GM12801 (cell line): Measurements from ENCODE around the gene RBMS3.

Experiments used
- TF ChIP-seq, protein P1 (sequence below): IDR thresholded peaks from one replicate; pipeline ENCODE4 v1.5.1; 2011; ENCODE audit warnings: control low read depth; ENCODE audit not compliant: insufficient read length; ENCODE audit errors: extremely low read depth

The RBMS3 gene

DNA sequence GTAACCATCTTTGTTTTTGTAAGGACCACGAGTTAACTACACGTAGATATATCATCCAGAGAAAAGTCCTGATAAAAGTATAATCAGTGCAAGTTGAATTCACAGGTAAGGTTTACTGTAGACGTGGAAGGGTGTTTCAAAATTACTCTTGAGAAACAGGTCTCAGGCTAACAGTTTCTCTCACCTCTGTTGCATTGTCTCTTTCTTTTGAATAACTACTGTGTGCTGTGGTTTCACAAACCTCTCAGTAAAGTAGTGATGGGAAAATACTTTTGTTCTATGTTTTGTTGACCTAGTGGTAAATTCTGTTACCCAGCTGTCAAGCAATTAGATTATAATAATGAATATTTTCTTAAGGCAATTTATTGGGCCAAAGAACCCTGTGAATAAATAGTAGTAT, 75.2 kb downstream of the RBMS3 start:
- TF ChIP-seq, protein P1, sequence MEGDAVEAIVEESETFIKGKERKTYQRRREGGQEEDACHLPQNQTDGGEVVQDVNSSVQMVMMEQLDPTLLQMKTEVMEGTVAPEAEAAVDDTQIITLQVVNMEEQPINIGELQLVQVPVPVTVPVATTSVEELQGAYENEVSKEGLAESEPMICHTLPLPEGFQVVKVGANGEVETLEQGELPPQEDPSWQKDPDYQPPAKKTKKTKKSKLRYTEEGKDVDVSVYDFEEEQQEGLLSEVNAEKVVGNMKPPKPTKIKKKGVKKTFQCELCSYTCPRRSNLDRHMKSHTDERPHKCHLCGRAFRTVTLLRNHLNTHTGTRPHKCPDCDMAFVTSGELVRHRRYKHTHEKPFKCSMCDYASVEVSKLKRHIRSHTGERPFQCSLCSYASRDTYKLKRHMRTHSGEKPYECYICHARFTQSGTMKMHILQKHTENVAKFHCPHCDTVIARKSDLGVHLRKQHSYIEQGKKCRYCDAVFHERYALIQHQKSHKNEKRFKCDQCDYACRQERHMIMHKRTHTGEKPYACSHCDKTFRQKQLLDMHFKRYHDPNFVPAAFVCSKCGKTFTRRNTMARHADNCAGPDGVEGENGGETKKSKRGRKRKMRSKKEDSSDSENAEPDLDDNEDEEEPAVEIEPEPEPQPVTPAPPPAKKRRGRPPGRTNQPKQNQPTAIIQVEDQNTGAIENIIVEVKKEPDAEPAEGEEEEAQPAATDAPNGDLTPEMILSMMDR: no peak

DNA sequence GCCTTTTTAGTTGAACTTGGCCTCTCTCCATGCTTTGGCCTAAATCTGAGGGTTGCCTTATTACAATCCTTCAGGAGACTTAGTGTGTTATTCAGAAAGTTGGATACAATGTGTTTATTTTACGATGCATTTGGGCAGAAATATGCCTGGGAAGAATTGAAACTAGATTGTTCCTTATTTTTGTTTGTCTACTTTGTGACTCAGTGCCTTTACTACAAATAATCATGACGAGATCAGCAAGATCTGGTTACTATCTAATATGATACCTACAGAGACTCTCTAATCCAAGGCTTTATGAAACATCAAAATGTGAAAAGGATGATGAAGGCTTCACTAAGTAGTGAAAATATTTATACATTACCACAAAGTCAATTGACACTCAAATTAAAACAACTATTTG, 82.2 kb downstream of the RBMS3 start:
- TF ChIP-seq, protein P1: no peak

DNA sequence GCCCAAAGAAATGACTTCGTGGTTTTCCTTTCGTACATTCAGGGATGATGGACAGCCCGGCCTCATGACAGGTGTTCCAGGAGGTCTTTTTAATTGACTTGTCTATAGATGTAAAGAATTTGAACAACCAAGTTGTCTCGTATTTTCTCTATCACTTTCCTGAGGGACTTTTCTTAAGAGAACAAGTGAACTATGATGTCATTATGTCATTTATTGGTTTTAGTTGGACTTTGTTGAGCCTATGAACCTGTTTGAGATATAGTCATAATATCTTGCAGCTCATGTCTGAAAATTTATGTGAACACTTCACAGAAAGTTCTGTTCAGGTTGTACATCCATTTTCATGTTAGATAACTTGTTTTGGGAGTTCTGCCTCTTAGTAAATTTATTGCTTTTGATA, 89.2 kb downstream of the RBMS3 start:
- TF ChIP-seq, protein P1: no peak

DNA sequence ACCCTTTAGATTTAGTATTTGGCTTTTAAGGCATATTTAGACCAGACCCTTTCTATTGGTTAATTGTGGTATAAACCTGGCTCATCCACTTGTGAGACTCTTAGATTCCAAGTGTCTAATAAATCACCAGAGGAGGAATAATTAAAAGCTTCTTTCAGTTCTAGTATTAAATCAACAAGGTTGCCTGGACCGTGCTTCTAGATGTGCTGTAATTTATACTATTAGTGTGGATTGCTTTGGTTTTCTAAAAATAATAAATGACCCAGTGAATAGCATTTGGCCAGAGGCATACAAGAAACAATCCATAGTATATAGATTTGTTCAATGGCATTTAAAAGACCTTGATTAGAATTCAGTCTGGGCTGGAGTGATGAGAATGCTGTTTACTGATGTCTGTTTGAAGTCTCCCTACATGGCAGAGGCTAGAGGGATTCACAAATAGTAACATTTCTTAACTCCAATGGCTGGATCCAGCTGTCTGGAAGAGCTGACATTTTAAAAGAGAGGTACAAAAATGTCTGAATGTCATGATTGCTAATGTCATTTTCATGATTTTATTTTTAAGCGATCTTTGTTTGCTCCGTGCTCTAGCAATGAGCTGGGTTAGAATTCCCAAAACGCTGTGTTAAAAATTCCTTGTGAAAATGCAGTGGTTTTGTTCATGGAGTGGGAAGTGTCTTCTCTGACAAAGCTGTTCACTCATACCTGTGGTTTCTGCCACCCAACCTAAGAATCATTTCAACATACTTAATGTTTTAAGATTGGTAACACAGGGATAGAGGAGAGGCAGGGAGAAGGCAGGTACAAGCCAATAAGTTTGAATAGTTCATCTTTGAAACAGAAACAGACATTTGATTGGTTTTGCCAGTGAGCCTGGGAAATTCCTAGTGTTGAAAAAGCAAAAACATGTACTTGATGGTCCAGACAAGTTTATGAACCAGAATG, 89.9 kb downstream of the RBMS3 start:
- TF ChIP-seq, protein P1: no peak

DNA sequence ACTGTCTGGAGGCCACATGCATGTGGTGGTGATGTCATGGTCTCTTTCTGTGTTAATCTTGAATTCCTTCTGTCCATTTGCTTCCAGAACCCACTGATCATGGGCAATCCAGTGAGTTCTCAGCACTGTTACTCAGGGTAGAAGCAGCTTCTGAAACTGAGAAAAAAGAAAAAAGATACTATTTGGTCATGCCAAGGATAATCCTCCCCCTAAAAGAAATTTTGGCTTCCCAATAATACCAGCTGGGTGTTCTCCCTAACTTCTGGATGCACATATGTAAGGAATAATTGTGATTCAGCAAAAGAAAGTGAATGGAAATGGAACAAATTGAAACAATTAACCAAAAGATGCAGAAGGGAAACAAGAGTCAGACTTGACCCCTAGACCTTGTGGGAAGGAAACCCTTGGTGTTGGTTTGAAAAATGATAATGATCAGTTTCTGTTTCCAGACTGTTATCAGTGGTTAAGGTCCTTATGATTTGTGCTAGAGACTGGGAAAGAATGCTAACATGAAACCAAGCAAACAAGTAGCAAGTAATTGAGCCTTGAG, 92.3 kb downstream of the RBMS3 start:
- TF ChIP-seq, protein P1: no peak

DNA sequence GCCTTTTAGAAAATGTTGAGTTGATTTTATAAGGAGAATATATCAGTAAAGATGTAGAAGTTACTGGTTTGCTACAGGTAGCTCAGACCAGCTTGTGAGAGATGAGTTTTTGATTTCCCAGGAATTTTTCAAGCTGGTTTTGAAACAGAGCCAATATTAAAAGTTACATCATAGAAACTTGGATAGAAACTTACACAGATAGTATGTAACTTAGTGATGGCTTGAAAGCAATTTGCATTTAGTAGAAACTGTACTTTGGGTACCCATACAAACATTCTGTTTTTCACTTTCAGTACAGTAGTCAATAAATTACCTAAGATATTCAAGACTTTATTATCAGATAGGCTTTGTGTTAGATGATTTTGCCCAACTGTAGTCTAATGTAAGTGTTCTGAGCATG, 93.4 kb downstream of the RBMS3 start:
- TF ChIP-seq, protein P1: no peak

DNA sequence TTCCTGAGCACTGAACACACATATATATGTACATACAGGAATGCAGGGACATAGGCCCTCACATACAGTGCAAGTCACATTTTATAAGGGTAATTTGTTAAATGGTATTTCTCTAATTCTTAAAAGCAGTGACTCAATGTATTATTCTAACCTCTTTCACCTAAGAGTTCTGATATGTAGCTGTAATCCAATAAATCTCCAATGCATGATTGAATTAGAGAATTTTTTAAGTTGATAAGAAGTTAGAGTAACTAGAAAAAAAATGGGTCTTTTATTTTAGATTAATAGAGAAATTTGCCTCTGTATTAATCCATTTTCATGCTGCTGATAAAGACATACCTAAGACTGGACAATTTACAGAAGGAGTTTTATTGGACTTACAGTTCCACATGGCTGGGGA, 98.2 kb downstream of the RBMS3 start:
- TF ChIP-seq, protein P1: no peak
